ENCODE results near the gene ASAP3. TPM values are rescaled to one million over a fixed set of nuclear protein-coding genes. Genes with fewer than 3 reads are reported as not detected.

Gene ASAP3
- total and polyA plus RNA-seq, 2 of the 13 experiments (the other 11 are each of a cell fraction or from before 2014, with no cell fraction given), result 32.6 to 37.0 TPM

- no peak; the same call in 1 of the 2 replicates for TF ChIP-seq ZNF503 (CRISPR knock-in tag; IDR thresholded peaks at IDR 0.05)
- peak; percentile 28; the same call in 1 of the 2 replicates for TF ChIP-seq ZGPAT (CRISPR knock-in tag; IDR thresholded peaks at IDR 0.05)
- peak; percentile 74 for TF ChIP-seq ZNF430 (CRISPR knock-in tag; IDR thresholded peaks at IDR 0.05)
- TF ChIP-seq THAP9 (CRISPR knock-in tag; IDR thresholded peaks at IDR 0.05; ENCODE audit: borderline replicate concordance), result no peak
- TF ChIP-seq FOXP1 (IDR thresholded peaks at IDR 0.05), result no peak
- no peak for TF ChIP-seq FOXP1 (CRISPR knock-in tag; IDR thresholded peaks at IDR 0.05)
- TF ChIP-seq GLI4 (CRISPR knock-in tag; IDR thresholded peaks at IDR 0.05; ENCODE audit: borderline replicate concordance), result no peak
- no peak for TF ChIP-seq ZNF431 (CRISPR knock-in tag; IDR thresholded peaks at IDR 0.05; ENCODE audit: borderline replicate concordance, low read depth)
- TF ChIP-seq ZSCAN21 (CRISPR knock-in tag; IDR thresholded peaks at IDR 0.05; ENCODE audit: borderline replicate concordance), result no peak
- TF ChIP-seq FOXJ3 (CRISPR knock-in tag; IDR thresholded peaks at IDR 0.05; ENCODE audit: borderline replicate concordance), result no peak
- no peak for TF ChIP-seq JUND (CRISPR knock-in tag; IDR thresholded peaks at IDR 0.05)
- TF ChIP-seq FOXK1 (CRISPR knock-in tag; IDR thresholded peaks at IDR 0.05; ENCODE audit: borderline replicate concordance, low read depth), result peak; percentile 33; the same call in 1 of the 2 replicates
- TF ChIP-seq AGO2 (optimal IDR thresholded peaks at IDR 0.05; ENCODE audit: low read depth, low read length), result peak; percentile 90
- no peak for TF ChIP-seq ZNF530 (CRISPR knock-in tag; IDR thresholded peaks at IDR 0.05; ENCODE audit: low read depth)
- no peak for TF ChIP-seq ZNF414 (CRISPR knock-in tag; IDR thresholded peaks at IDR 0.05)
- peak; percentile 46; the same call in 1 of the 2 replicates for TF ChIP-seq POLR2AphosphoS5 (IDR thresholded peaks at IDR 0.05; ENCODE audit: low read depth, low read length)
- TF ChIP-seq CENPX (CRISPR knock-in tag; IDR thresholded peaks at IDR 0.05), result no peak
- TF ChIP-seq ZBTB43 (CRISPR knock-in tag; conservative IDR thresholded peaks at IDR 0.05), result no peak
- no peak for TF ChIP-seq ZNF792 (CRISPR knock-in tag; IDR thresholded peaks at IDR 0.05)
Measured at GRCh38 chr1:23424293-23425192, 59.4 kb downstream of the ASAP3 start, which contains the start of gene TCEA3 (continued).

Measured in HepG2 (cell line).